ENCODE data around the gene KBTBD8. TPM values are rescaled to one million over a fixed set of nuclear protein-coding genes. Genes with fewer than 3 reads are reported as not detected.
A peak's percentile ranks its signal among the peaks of the same experiment; 100 is the strongest.

Gene KBTBD8
- total and polyA plus RNA-seq, 9 of the 15 experiments (the other 6 are each of a cell fraction or from before 2014, with no cell fraction given), result 2.7 to 9.1 (median 5.6) TPM

DNA sequence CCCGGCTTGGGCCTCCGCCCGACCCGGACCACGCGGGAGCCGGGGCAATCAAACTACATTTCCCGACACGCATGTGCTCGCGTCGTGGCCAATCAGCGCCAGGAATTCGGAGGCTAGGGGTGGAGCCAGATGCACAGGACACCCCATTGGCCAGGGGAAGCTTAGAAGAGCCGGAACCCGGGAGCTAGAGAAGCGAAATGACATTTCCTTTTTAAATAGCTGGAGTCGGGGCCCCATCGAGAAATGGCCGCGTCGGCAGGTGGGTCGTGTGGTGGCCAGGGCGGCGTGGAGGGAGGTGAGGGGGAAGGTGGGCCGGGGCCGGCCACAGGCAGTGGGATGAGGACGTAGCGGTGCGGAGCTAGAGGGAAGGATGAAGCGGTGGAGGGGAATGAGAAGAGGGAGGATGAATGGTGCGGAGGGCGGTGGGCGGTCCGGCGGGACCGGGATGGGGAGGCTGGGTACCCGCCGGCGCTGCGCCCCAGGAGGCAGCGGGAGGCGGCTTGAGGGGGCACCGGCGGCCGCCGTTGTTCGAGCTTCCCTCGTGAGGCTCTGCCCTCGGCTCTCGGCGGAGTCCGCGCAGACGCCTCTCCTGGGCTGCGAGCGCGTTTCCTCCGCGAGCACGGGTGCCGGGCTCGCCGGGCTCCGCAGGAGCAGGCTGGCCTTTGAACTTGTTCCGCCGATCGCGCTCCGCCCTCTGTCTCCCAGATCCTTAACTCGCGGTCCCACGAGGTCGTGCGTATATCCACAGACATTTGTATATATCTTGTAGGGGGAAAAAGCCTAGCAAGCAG is at the start of gene KBTBD8 (continued):
- TF ChIP-seq, protein P1, sequence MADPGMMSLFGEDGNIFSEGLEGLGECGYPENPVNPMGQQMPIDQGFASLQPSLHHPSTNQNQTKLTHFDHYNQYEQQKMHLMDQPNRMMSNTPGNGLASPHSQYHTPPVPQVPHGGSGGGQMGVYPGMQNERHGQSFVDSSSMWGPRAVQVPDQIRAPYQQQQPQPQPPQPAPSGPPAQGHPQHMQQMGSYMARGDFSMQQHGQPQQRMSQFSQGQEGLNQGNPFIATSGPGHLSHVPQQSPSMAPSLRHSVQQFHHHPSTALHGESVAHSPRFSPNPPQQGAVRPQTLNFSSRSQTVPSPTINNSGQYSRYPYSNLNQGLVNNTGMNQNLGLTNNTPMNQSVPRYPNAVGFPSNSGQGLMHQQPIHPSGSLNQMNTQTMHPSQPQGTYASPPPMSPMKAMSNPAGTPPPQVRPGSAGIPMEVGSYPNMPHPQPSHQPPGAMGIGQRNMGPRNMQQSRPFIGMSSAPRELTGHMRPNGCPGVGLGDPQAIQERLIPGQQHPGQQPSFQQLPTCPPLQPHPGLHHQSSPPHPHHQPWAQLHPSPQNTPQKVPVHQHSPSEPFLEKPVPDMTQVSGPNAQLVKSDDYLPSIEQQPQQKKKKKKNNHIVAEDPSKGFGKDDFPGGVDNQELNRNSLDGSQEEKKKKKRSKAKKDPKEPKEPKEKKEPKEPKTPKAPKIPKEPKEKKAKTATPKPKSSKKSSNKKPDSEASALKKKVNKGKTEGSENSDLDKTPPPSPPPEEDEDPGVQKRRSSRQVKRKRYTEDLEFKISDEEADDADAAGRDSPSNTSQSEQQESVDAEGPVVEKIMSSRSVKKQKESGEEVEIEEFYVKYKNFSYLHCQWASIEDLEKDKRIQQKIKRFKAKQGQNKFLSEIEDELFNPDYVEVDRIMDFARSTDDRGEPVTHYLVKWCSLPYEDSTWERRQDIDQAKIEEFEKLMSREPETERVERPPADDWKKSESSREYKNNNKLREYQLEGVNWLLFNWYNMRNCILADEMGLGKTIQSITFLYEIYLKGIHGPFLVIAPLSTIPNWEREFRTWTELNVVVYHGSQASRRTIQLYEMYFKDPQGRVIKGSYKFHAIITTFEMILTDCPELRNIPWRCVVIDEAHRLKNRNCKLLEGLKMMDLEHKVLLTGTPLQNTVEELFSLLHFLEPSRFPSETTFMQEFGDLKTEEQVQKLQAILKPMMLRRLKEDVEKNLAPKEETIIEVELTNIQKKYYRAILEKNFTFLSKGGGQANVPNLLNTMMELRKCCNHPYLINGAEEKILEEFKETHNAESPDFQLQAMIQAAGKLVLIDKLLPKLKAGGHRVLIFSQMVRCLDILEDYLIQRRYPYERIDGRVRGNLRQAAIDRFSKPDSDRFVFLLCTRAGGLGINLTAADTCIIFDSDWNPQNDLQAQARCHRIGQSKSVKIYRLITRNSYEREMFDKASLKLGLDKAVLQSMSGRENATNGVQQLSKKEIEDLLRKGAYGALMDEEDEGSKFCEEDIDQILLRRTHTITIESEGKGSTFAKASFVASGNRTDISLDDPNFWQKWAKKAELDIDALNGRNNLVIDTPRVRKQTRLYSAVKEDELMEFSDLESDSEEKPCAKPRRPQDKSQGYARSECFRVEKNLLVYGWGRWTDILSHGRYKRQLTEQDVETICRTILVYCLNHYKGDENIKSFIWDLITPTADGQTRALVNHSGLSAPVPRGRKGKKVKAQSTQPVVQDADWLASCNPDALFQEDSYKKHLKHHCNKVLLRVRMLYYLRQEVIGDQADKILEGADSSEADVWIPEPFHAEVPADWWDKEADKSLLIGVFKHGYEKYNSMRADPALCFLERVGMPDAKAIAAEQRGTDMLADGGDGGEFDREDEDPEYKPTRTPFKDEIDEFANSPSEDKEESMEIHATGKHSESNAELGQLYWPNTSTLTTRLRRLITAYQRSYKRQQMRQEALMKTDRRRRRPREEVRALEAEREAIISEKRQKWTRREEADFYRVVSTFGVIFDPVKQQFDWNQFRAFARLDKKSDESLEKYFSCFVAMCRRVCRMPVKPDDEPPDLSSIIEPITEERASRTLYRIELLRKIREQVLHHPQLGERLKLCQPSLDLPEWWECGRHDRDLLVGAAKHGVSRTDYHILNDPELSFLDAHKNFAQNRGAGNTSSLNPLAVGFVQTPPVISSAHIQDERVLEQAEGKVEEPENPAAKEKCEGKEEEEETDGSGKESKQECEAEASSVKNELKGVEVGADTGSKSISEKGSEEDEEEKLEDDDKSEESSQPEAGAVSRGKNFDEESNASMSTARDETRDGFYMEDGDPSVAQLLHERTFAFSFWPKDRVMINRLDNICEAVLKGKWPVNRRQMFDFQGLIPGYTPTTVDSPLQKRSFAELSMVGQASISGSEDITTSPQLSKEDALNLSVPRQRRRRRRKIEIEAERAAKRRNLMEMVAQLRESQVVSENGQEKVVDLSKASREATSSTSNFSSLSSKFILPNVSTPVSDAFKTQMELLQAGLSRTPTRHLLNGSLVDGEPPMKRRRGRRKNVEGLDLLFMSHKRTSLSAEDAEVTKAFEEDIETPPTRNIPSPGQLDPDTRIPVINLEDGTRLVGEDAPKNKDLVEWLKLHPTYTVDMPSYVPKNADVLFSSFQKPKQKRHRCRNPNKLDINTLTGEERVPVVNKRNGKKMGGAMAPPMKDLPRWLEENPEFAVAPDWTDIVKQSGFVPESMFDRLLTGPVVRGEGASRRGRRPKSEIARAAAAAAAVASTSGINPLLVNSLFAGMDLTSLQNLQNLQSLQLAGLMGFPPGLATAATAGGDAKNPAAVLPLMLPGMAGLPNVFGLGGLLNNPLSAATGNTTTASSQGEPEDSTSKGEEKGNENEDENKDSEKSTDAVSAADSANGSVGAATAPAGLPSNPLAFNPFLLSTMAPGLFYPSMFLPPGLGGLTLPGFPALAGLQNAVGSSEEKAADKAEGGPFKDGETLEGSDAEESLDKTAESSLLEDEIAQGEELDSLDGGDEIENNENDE (IDR thresholded peaks at IDR 0.05; ENCODE audit: low read depth, low read length), result no peak
- TF ChIP-seq ZNF830 (CRISPR knock-in tag; IDR thresholded peaks at IDR 0.05), result no peak
- peak; percentile 25; the same call in 1 of the 2 replicates for TF ChIP-seq KDM2B (CRISPR knock-in tag; IDR thresholded peaks at IDR 0.05)
- no peak for TF ChIP-seq PCBP2 (IDR thresholded peaks at IDR 0.05; ENCODE audit: low read depth, low read length, poor library complexity, severe bottlenecking)
- TF ChIP-seq MYC (IDR thresholded peaks at IDR 0.05; ENCODE audit: low read depth, low read length), result peak; percentile 70
- no peak for TF ChIP-seq MYC (CRISPR knock-in tag; IDR thresholded peaks at IDR 0.05; ENCODE audit: borderline replicate concordance, low read depth)
- no peak for TF ChIP-seq ZNF146 (CRISPR knock-in tag; IDR thresholded peaks at IDR 0.05; ENCODE audit: unreplicated experiment)
- no peak for TF ChIP-seq ZC3H8 (IDR thresholded peaks at IDR 0.05)
- TF ChIP-seq, protein P2, sequence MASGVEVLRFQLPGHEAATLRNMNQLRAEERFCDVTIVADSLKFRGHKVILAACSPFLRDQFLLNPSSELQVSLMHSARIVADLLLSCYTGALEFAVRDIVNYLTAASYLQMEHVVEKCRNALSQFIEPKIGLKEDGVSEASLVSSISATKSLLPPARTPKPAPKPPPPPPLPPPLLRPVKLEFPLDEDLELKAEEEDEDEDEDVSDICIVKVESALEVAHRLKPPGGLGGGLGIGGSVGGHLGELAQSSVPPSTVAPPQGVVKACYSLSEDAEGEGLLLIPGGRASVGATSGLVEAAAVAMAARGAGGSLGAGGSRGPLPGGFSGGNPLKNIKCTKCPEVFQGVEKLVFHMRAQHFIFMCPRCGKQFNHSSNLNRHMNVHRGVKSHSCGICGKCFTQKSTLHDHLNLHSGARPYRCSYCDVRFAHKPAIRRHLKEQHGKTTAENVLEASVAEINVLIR (CRISPR knock-in tag; IDR thresholded peaks at IDR 0.05), result no peak
- TF ChIP-seq ZNF224 (CRISPR knock-in tag; IDR thresholded peaks at IDR 0.05), result no peak
- no peak for TF ChIP-seq ZNF282 (CRISPR knock-in tag; IDR thresholded peaks at IDR 0.05)
- 0 out of 2 replicates have a peak, but pooled peaks have one; percentile 5 for TF ChIP-seq CBFA2T3 (IDR thresholded peaks at IDR 0.05)
- TF ChIP-seq ZNF668 (CRISPR knock-in tag; IDR thresholded peaks at IDR 0.05), result no peak
- no peak for TF ChIP-seq GABPB2 (CRISPR knock-in tag; conservative IDR thresholded peaks at IDR 0.05)
- TF ChIP-seq IFI16 (CRISPR knock-in tag; IDR thresholded peaks at IDR 0.05), result no peak
